Esophagus squamous epithelium (tissue), 4 donors: Measurements from ENCODE around the gene GIMAP5.

Source experiments
- POLR2A ChIP-seq, 4 donors: fragments of 450-650 bp; IDR thresholded peaks; one replicate each; pipeline ENCODE4 v1.6.1; 2017; ENCODE audit warnings: antibody characterized with exemption in 4 of 4, mild to moderate bottlenecking in 4 of 4, moderate library complexity in 3 of 4
- TF ChIP-seq, protein P1 (sequence below), 6 experiments: fragments of 450-650 bp in 4 of 6; fragments of 200-600 bp in 2 of 6; sonication (generic) in 2 of 6; IDR thresholded peaks; one replicate each; pipeline ENCODE4 v1.5.1; 2016 to 2019; ENCODE audit warnings: antibody characterized with exemption in 6 of 6, mild to moderate bottlenecking in 4 of 6, moderate library complexity in 4 of 6

DNA sequence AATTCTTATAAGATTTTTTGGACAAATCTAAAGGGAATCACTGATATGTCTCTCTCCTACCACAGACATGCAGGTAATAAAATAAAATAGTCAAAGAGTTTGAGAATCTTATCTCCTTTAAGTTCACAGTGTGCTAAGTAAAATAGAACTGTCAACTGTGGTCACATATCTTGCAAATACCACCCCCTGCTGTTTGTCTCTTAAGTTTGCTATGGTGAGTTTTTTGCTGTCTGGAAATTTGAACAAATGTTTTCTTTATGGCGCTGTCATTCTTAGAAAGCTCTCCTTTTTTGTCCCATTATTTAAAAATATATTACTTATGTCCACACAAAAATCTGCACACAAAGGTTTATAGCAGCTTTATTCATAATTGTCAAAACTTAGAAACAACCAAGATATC lies 19.6 kb downstream of the GIMAP5 start:
- TF ChIP-seq, protein P1, sequence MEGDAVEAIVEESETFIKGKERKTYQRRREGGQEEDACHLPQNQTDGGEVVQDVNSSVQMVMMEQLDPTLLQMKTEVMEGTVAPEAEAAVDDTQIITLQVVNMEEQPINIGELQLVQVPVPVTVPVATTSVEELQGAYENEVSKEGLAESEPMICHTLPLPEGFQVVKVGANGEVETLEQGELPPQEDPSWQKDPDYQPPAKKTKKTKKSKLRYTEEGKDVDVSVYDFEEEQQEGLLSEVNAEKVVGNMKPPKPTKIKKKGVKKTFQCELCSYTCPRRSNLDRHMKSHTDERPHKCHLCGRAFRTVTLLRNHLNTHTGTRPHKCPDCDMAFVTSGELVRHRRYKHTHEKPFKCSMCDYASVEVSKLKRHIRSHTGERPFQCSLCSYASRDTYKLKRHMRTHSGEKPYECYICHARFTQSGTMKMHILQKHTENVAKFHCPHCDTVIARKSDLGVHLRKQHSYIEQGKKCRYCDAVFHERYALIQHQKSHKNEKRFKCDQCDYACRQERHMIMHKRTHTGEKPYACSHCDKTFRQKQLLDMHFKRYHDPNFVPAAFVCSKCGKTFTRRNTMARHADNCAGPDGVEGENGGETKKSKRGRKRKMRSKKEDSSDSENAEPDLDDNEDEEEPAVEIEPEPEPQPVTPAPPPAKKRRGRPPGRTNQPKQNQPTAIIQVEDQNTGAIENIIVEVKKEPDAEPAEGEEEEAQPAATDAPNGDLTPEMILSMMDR (IDR thresholded peaks at IDR 0.05), result peak in 4 of 6 experiments; percentile 25 to 46 (median 34)
- no peak for TF ChIP-seq POLR2A (IDR thresholded peaks at IDR 0.05)
